Progenitor cell of endocrine pancreas (in vitro differentiated cells): Measurements from ENCODE around the gene ZNF763. TPM values are rescaled to one million over a fixed set of nuclear protein-coding genes. Genes with fewer than 3 reads are reported as not detected.

Experiments used
- DNase-seq: peaks from one replicate; pipeline ENCODE4 v3.0.0; 2021; ENCODE audit warnings: low spot score; ENCODE audit not compliant: unreplicated experiment
- H3K27ac Mint-ChIP-seq: 2 replicates; pipeline ENCODE4 v1.8.0; 2021; ENCODE audit warnings: mild to moderate bottlenecking, moderate library complexity, mixed read lengths
- H3K27me3 Mint-ChIP-seq: 2 replicates; pipeline ENCODE4 v1.8.0; 2021; ENCODE audit warnings: mixed read lengths
- H3K36me3 Mint-ChIP-seq: 2 replicates; pipeline ENCODE4 v1.8.0; 2022; ENCODE audit warnings: mixed read lengths; ENCODE audit not compliant: insufficient read depth
- H3K4me1 Mint-ChIP-seq: 2 replicates; pipeline ENCODE4 v1.8.0; 2021; ENCODE audit warnings: low read depth, mixed read lengths
- H3K4me3 Mint-ChIP-seq: 2 replicates; pipeline ENCODE4 v1.8.0; 2021; ENCODE audit warnings: low read depth, mild to moderate bottlenecking, moderate library complexity, mixed read lengths
- H3K9me3 Mint-ChIP-seq: 2 replicates; pipeline ENCODE4 v1.8.0; 2021; ENCODE audit warnings: low read depth, mixed read lengths
- total RNA-seq: library from RNA; stranded (reverse); gene quantifications from 2 replicates; pipeline ENCODE4 v1.2.1, GENCODE V29; 2021
- TF ChIP-seq, protein P1 (sequence below): fragments of 200-600 bp; sonication (generic); IDR thresholded peaks from one replicate; pipeline ENCODE4 v1.5.0; 2021; ENCODE audit warnings: antibody characterized with exemption, mild to moderate bottlenecking; ENCODE audit not compliant: unreplicated experiment

ZNF763 gene
- total RNA-seq, 1 donor from 2014 or later, result 8.9 TPM

DNA sequence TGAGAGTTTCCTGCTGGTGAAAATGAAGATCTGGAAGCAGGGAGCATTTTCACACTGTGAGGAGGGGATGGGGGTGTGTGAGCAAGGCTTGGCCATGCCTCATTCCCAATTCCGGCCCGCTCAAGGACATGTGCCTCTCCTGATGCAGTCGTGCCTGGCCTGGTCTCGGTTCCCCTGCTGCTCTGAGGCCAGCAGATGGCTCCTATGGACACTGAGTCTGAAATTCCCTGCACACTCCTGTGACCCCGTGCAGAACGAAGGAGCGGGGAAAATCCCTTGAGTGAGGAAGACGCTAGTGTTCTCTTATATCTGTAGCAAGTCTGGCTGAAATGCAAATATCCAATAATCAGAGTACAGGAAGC lies 363 bp upstream of the ZNF763 start:
- H3K36me3 Mint-ChIP-seq, result peaks cover 24% of the 10 kb centered on the region
- H3K4me1 Mint-ChIP-seq, result peaks cover 14% of the 10 kb centered on the region
- H3K27me3 Mint-ChIP-seq, result no peaks in the 10 kb centered on the region
- peaks cover 17% of the 10 kb centered on the region for H3K9me3 Mint-ChIP-seq
- H3K27ac Mint-ChIP-seq, result peak overlapping the region; percentile 99
- TF ChIP-seq, protein P1, sequence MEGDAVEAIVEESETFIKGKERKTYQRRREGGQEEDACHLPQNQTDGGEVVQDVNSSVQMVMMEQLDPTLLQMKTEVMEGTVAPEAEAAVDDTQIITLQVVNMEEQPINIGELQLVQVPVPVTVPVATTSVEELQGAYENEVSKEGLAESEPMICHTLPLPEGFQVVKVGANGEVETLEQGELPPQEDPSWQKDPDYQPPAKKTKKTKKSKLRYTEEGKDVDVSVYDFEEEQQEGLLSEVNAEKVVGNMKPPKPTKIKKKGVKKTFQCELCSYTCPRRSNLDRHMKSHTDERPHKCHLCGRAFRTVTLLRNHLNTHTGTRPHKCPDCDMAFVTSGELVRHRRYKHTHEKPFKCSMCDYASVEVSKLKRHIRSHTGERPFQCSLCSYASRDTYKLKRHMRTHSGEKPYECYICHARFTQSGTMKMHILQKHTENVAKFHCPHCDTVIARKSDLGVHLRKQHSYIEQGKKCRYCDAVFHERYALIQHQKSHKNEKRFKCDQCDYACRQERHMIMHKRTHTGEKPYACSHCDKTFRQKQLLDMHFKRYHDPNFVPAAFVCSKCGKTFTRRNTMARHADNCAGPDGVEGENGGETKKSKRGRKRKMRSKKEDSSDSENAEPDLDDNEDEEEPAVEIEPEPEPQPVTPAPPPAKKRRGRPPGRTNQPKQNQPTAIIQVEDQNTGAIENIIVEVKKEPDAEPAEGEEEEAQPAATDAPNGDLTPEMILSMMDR, result no peak
- no peak for DNase-seq
- peak overlapping the region; percentile 85 for H3K4me3 Mint-ChIP-seq

GRCh38 chr19:11970174-11970573 lies 5.3 kb downstream of the ZNF763 start:
- TF ChIP-seq, protein P1, result no peak
- Mint-ChIP-seq H3K4me1 (peaks cover 7% of the 10 kb centered on the region), H3K27ac (no peak overlapping the region), H3K9me3 (peaks cover 44% of the 10 kb centered on the region), H3K36me3 (peaks cover 59% of the 10 kb centered on the region), H3K4me3 (no peak overlapping the region), H3K27me3 (no peaks in the 10 kb centered on the region)
- DNase-seq, result no peak

DNA sequence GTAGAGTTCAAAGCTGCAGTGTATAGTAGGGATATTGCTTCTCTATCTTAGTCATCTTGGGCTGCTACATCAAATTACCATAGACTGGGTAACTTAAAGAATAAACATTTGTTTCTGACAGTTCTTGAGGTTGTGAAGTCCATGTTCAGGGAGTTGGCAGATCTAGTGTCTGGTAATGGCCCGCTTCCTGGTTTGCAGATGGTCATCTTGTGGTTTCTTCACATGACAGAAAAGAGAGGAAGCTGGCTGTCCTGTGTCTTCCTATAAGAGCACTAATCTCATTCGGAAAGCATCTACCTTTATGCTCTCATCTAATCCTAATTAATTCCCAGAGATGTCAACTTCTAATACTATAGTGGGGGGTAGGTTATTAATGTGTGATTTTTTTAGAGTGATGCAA lies 6.2 kb downstream of the ZNF763 start:
- peaks cover 47% of the 10 kb centered on the region for H3K9me3 Mint-ChIP-seq

GRCh38 chr19:11973019-11973810 lies 8.4 kb downstream of the ZNF763 start:
- H3K27me3 Mint-ChIP-seq, result no peaks in the 10 kb centered on the region
- H3K4me3 Mint-ChIP-seq, result no peak overlapping the region
- H3K27ac Mint-ChIP-seq, result no peak overlapping the region
- DNase-seq, result no peak
- no peaks in the 10 kb centered on the region for H3K4me1 Mint-ChIP-seq
- peaks cover 58% of the 10 kb centered on the region for H3K9me3 Mint-ChIP-seq
- H3K36me3 Mint-ChIP-seq, result peaks cover 71% of the 10 kb centered on the region
- TF ChIP-seq, protein P1, result no peak

More for the DNA sequence above, 6.2 kb downstream of the ZNF763 start:
- Mint-ChIP-seq H3K36me3 (peaks cover 62% of the 10 kb centered on the region), H3K27ac (no peak overlapping the region), H3K4me1 (peaks cover 1% of the 10 kb centered on the region), H3K27me3 (no peaks in the 10 kb centered on the region), H3K4me3 (no peak overlapping the region)
- no peak for DNase-seq
- TF ChIP-seq, protein P1, result no peak

DNA sequence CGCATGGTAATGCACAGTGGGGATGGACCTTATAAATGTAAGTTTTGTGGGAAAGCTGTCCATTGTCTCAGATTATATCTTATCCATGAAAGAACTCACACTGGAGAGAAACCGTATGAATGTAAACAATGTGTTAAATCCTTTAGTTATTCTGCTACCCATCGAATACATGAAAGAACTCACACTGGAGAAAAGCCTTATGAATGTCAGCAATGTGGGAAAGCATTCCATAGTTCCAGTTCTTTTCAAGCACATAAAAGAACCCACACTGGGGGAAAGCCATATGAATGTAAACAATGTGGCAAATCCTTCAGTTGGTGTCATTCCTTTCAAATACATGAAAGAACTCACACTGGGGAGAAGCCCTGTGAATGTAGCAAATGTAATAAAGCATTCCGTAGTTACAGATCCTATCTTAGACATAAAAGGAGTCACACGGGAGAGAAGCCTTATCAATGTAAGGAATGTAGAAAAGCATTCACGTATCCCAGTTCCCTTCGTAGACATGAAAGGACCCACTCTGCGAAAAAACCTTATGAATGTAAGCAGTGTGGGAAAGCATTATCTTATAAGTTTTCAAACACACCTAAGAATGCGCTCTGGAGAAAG lies 13.8 kb downstream of the ZNF763 start:
- Mint-ChIP-seq H3K27ac (peak overlapping the region; percentile 27), H3K4me3 (no peak overlapping the region), H3K9me3 (peaks cover 63% of the 10 kb centered on the region), H3K36me3 (peaks cover 62% of the 10 kb centered on the region), H3K27me3 (no peaks in the 10 kb centered on the region), H3K4me1 (no peaks in the 10 kb centered on the region)
- no peak for DNase-seq
- TF ChIP-seq, protein P1, result no peak
